IMR-90 (cell line): ENCODE results near the gene SYNE1. TPM values are rescaled to one million over a fixed set of nuclear protein-coding genes. Genes with fewer than 3 reads are reported as not detected.

Experiments used
- ATAC-seq: fragments of 200-7000 bp; cut with Tn5 transposase; 2 replicates; pipeline ENCODE4 v1.9.1; 2020; ENCODE audit warnings: low read depth, mild to moderate bottlenecking, moderate library complexity
- BruUV-seq: library from RNA; stranded (reverse); fragments of 400-500 nt; replicated peaks from 2 replicates; lab custom pipeline; 2021; lab: Mats Ljungman, UMichigan
- CTCF ChIA-PET: fragments of 300-600 bp; formaldehyde crosslinking; extraction: SDS; loops from one replicate; lab custom pipeline; 2021; ENCODE audit warnings: antibody characterized with exemption; lab: Yijun Ruan, JAX
- POLR2A ChIA-PET: fragments of 300-600 bp; sonication (Branson Sonifier 250); formaldehyde crosslinking; loops from one replicate; lab custom pipeline; 2022; ENCODE audit warnings: antibody characterized with exemption; ENCODE audit not compliant: unreplicated experiment; lab: Charles Lee
- DNase-seq: peaks from one replicate; pipeline ENCODE4 v3.0.0; 2013
- H2AFZ ChIP-seq: replicated peaks from 2 replicates; pipeline ENCODE3; 2013; ENCODE audit warnings: low read length, mild to moderate bottlenecking; ENCODE audit not compliant: poor library complexity
- H2AK5ac ChIP-seq: 2 replicates; pipeline ENCODE4 v1.6.1; 2013; ENCODE audit warnings: low read depth, low read length, inconsistent platforms
- H2AK9ac ChIP-seq: replicated peaks from 2 replicates; pipeline ENCODE3; 2013; ENCODE audit warnings: mild to moderate bottlenecking, low read depth, low read length, moderate library complexity; ENCODE audit not compliant: poor library complexity
- H2BK120ac ChIP-seq: 2 replicates; pipeline ENCODE4 v1.6.1; 2013; ENCODE audit warnings: low read depth, low read length, inconsistent platforms
- H2BK15ac ChIP-seq: 3 replicates; pipeline ENCODE4 v1.6.1; 2013; ENCODE audit warnings: low read depth, low read length, inconsistent platforms
- H2BK20ac ChIP-seq: 2 replicates; pipeline ENCODE4 v1.6.1; 2013; ENCODE audit warnings: low read depth, mild to moderate bottlenecking, inconsistent platforms, low read length, moderate library complexity
- H2BK5ac ChIP-seq: 2 replicates; pipeline ENCODE4 v1.6.1; 2013; ENCODE audit warnings: mild to moderate bottlenecking, low read depth, low read length, inconsistent platforms; ENCODE audit not compliant: poor library complexity, severe bottlenecking
- H3K14ac ChIP-seq: replicated peaks from 2 replicates; pipeline ENCODE4 v1.6.1; 2013; ENCODE audit warnings: low read depth, low read length, inconsistent platforms
- H3K18ac ChIP-seq: 2 replicates; pipeline ENCODE4 v1.6.1; 2013; ENCODE audit warnings: low read depth, low read length, control low read depth
- H3K23ac ChIP-seq: 2 replicates; pipeline ENCODE4 v1.6.1; 2013; ENCODE audit warnings: low read depth, low read length, inconsistent platforms
- H3K27ac ChIP-seq: 2 replicates; pipeline ENCODE4 v1.5.1; 2013; ENCODE audit warnings: mild to moderate bottlenecking, control low read depth, low read length; ENCODE audit not compliant: insufficient read depth
- H3K27me3 ChIP-seq: 2 replicates; pipeline ENCODE4 v1.6.1; 2013; ENCODE audit warnings: low read length; ENCODE audit not compliant: control insufficient read depth, insufficient read depth
- H3K36me3 ChIP-seq: 2 replicates; pipeline ENCODE4 v1.6.1; 2013; ENCODE audit warnings: low read length, mixed read lengths; ENCODE audit not compliant: control insufficient read depth, insufficient read depth
- H3K4ac ChIP-seq: 2 replicates; pipeline ENCODE4 v1.6.1; 2013; ENCODE audit warnings: low read depth, low read length, inconsistent platforms
- H3K4me1 ChIP-seq: 2 replicates; pipeline ENCODE4 v1.6.1; 2013; ENCODE audit warnings: low read length, mixed read lengths; ENCODE audit not compliant: control insufficient read depth, insufficient read depth
- H3K4me2 ChIP-seq: 2 replicates; pipeline ENCODE4 v1.6.1; 2013; ENCODE audit warnings: low read depth, mild to moderate bottlenecking, control low read depth, low read length, moderate library complexity
- H3K4me3 ChIP-seq: 2 replicates; pipeline ENCODE4 v1.5.1; 2013; ENCODE audit warnings: low read depth, mild to moderate bottlenecking, control low read depth, low read length, moderate library complexity; ENCODE audit not compliant: insufficient read depth
- H3K56ac ChIP-seq: 2 replicates; pipeline ENCODE4 v1.6.1; 2013; ENCODE audit warnings: low read length, inconsistent platforms; ENCODE audit not compliant: insufficient read depth; ENCODE audit errors: extremely low read depth
- H3K79me1 ChIP-seq, 2 experiments: 2 replicates each; pipeline ENCODE4 v1.6.1; 2013; ENCODE audit warnings: low read length in 2 of 2, inconsistent platforms in 1 of 2, low read depth in 1 of 2
- H3K9ac ChIP-seq: 2 replicates; pipeline ENCODE4 v1.6.1; 2013; ENCODE audit warnings: low read depth, low read length, control low read depth
- H3K9me1 ChIP-seq: 2 replicates; pipeline ENCODE4 v1.6.1; 2013; ENCODE audit warnings: low read length, inconsistent platforms; ENCODE audit not compliant: insufficient read depth
- H3K9me3 ChIP-seq: 2 replicates; pipeline ENCODE4 v1.6.1; 2013; ENCODE audit warnings: low read length; ENCODE audit not compliant: control insufficient read depth, insufficient read depth
- H4K20me1 ChIP-seq: 2 replicates; pipeline ENCODE4 v1.6.1; 2013; ENCODE audit warnings: low read length, inconsistent platforms; ENCODE audit not compliant: insufficient read depth
- H4K5ac ChIP-seq: 2 replicates; pipeline ENCODE4 v1.6.1; 2013; ENCODE audit warnings: mild to moderate bottlenecking, low read depth, low read length, control low read depth
- H4K8ac ChIP-seq, 2 experiments: 2 replicates each; pipeline ENCODE4 v1.6.1; 2013; ENCODE audit warnings: low read depth in 2 of 2, low read length in 2 of 2, control low read depth in 1 of 2, inconsistent platforms in 1 of 2
- H4K91ac ChIP-seq: 2 replicates; pipeline ENCODE4 v1.6.1; 2013; ENCODE audit warnings: low read depth, low read length, inconsistent platforms; ENCODE audit not compliant: insufficient read depth
- BHLHE40 ChIP-seq: fragments of 150-350 bp; IDR thresholded peaks from 2 replicates; pipeline ENCODE4 v1.6.1; 2016; ENCODE audit warnings: mild to moderate bottlenecking, low read depth, low read length
- CEBPB ChIP-seq: IDR thresholded peaks from 2 replicates; pipeline ENCODE4 v1.6.1; 2012; ENCODE audit warnings: low read depth, low read length, improper control_type of control experiment
- CHD1 ChIP-seq: IDR thresholded peaks from 2 replicates; pipeline ENCODE4 v1.6.1; 2012; ENCODE audit warnings: low read depth, low read length, improper control_type of control experiment
- FOS ChIP-seq: fragments of 150-350 bp; IDR thresholded peaks from 2 replicates; pipeline ENCODE4 v1.6.1; 2016; ENCODE audit warnings: low read depth, low read length
- MAFK ChIP-seq: IDR thresholded peaks from 2 replicates; pipeline ENCODE4 v1.6.1; 2012; ENCODE audit warnings: low read depth, low read length, improper control_type of control experiment
- MAZ ChIP-seq: IDR thresholded peaks from 2 replicates; pipeline ENCODE4 v1.6.1; 2012; ENCODE audit warnings: low read depth, mild to moderate bottlenecking, low read length, improper control_type of control experiment, moderate library complexity, borderline replicate concordance
- NFE2L2 ChIP-seq: fragments of 150-350 bp; IDR thresholded peaks from 2 replicates; pipeline ENCODE4 v1.6.1; 2016; ENCODE audit warnings: low read depth, mild to moderate bottlenecking, low read length
- POLR2A ChIP-seq: IDR thresholded peaks from 2 replicates; pipeline ENCODE4 v1.6.1; 2012; ENCODE audit warnings: mild to moderate bottlenecking, low read depth, low read length
- RAD21 ChIP-seq: IDR thresholded peaks from 2 replicates; pipeline ENCODE4 v1.6.1; 2012; ENCODE audit warnings: low read length, improper control_type of control experiment
- RCOR1 ChIP-seq: IDR thresholded peaks from 2 replicates; pipeline ENCODE4 v1.6.1; 2012; ENCODE audit warnings: mild to moderate bottlenecking, low read length, improper control_type of control experiment; ENCODE audit not compliant: insufficient replicate concordance
- RFX5 ChIP-seq: IDR thresholded peaks from 2 replicates; pipeline ENCODE4 v1.8.0; 2012; ENCODE audit warnings: low read depth, mild to moderate bottlenecking, low read length, moderate library complexity
- SMC3 ChIP-seq: fragments of 150-350 bp; IDR thresholded peaks from 2 replicates; pipeline ENCODE4 v1.6.1; 2016; ENCODE audit warnings: low read depth, mild to moderate bottlenecking, antibody characterized with exemption, low read length, moderate library complexity
- WGBS, 2 experiments: methylation state at CpG; one replicate each; pipeline versions ENCODE4 v1.1.5 to v1.1.7; 2013; ENCODE audit warnings: missing lambda C conversion rate in 2 of 2; ENCODE audit not compliant: insufficient read length in 1 of 2; ENCODE audit errors: extremely low coverage in 2 of 2; 5-methylcytosine and 5-hydroxymethylcytosine counted together
- dilution Hi-C: fragments of 300-500 bp; cut with HindIII; formaldehyde crosslinking; loops from one replicate; pipeline ENCODE4 v1.14.3; 2018; ENCODE audit warnings: low sequenced_read_pairs; ENCODE audit not compliant: unreplicated experiment
- in situ Hi-C: fragments of 300-500 bp; cut with MboI; formaldehyde crosslinking; loops from 3 replicates; pipeline ENCODE4 v1.14.3; 2019; ENCODE audit warnings: low sequenced_read_pairs, inconsistent platforms, mixed read lengths
- intact Hi-C: fragments of 100-400 bp; cut with micrococcal nuclease; formaldehyde crosslinking; loops from 2 replicates; pipeline ENCODE4 v1.10.0; 2022
- polyA plus RNA-seq, 3 experiments: library from polyadenylated mRNA; depleted of rRNA; stranded (reverse); fragments of >200 nt; gene quantifications; 2 replicates each; pipeline ENCODE4 v1.2.3, GENCODE V29; 2012; ENCODE audit warnings: low replicate concordance in 1 of 3
- total RNA-seq: library from RNA; depleted of rRNA; stranded (reverse); fragments of >200 nt; gene quantifications from 2 replicates; pipeline ENCODE4 v1.2.3, GENCODE V29; 2012
- TF ChIP-seq, protein P1 (sequence below): conservative IDR thresholded peaks from 2 replicates; pipeline ENCODE4 v1.5.1; 2012; ENCODE audit warnings: mild to moderate bottlenecking, low read depth, low read length, improper control_type of control experiment
- TF ChIP-seq, protein P2 (sequence below): fragments of 150-350 bp; IDR thresholded peaks from 2 replicates; pipeline ENCODE4 v1.6.1; 2016; ENCODE audit warnings: low read depth, mild to moderate bottlenecking, low read length, moderate library complexity, borderline replicate concordance

The SYNE1 gene
- total and polyA plus RNA-seq, 2 of the 4 experiments (the other 2 are of a cell fraction): 34.1 to 159 TPM

DNA sequence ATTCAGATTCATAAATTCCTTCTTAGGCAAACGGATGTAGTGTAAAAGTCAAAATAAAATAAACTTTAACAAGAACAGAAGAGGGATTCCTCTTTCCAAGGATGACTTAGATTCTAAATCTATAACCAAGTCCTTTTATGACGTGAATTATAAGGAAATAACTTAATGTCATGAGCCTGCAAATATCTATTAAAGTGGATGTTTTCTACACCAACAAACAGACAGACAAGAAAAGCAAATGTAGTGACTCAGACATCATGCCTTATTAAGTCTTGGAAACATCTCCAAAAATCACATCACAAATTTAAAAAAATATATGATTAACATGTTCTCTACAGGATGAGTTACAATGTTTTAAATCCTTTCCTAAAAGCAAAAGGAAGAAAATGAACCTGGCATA lies 432.6 kb downstream of the SYNE1 start:
- Histone ChIP-seq H3K9me3 (no peaks in the 10 kb centered on the region), H3K27ac (no peak overlapping the region), H2BK5ac (no peak overlapping the region), H2BK120ac (no peak overlapping the region), H3K4me1 (no peaks in the 10 kb centered on the region), H3K79me1 (peaks cover 0 to 2% of the 10 kb centered on the region in 2 experiments; a peak in 1 of 4 replicates), H3K36me3 (peaks cover 43% of the 10 kb centered on the region), H3K56ac (no peak overlapping the region), H3K23ac (no peak overlapping the region), H4K91ac (no peak overlapping the region), H3K9ac (no peak overlapping the region), H2AK9ac (no peak overlapping the region), H2BK15ac (no peak overlapping the region), H3K9me1 (peaks cover 4% of the 10 kb centered on the region; the same call in 1 of the 2 replicates), H4K20me1 (no peaks in the 10 kb centered on the region), H3K4me2 (no peak overlapping the region), H3K4ac (no peak overlapping the region), H4K5ac (no peak overlapping the region), H2AFZ (no peak overlapping the region), H3K18ac (no peak overlapping the region), H2BK20ac (no peak overlapping the region), H2AK5ac (no peak overlapping the region), H3K14ac (no peak overlapping the region), H3K4me3 (no peak overlapping the region), H3K27me3 (no peaks in the 10 kb centered on the region), H4K8ac (no peak overlapping the region)
- in situ Hi-C loops: no loop called here
- no peak for ATAC-seq
- no peak for DNase-seq
- dilution Hi-C loops: no loop called here
- intact Hi-C loops: loop anchor here (10.0 kb wide), 1 partner anchor 440 kb away; no protein-coding TSS in a partner anchor
- no TSS peak for BruUV-seq
- WGBS, 2 experiments: no CpG with 5 or more reads among the region's 2 CpGs
- POLR2A ChIA-PET: no interaction called here
- no peak for TF ChIP-seq CHD1
- TF ChIP-seq CEBPB: no peak
- TF ChIP-seq SMC3: no peak
- no peak for TF ChIP-seq FOS
- no peak for TF ChIP-seq POLR2A
- TF ChIP-seq, protein P1, sequence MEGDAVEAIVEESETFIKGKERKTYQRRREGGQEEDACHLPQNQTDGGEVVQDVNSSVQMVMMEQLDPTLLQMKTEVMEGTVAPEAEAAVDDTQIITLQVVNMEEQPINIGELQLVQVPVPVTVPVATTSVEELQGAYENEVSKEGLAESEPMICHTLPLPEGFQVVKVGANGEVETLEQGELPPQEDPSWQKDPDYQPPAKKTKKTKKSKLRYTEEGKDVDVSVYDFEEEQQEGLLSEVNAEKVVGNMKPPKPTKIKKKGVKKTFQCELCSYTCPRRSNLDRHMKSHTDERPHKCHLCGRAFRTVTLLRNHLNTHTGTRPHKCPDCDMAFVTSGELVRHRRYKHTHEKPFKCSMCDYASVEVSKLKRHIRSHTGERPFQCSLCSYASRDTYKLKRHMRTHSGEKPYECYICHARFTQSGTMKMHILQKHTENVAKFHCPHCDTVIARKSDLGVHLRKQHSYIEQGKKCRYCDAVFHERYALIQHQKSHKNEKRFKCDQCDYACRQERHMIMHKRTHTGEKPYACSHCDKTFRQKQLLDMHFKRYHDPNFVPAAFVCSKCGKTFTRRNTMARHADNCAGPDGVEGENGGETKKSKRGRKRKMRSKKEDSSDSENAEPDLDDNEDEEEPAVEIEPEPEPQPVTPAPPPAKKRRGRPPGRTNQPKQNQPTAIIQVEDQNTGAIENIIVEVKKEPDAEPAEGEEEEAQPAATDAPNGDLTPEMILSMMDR: no peak
- TF ChIP-seq RAD21: no peak
- TF ChIP-seq MAFK: no peak
- no peak for TF ChIP-seq RCOR1
- TF ChIP-seq, protein P2, sequence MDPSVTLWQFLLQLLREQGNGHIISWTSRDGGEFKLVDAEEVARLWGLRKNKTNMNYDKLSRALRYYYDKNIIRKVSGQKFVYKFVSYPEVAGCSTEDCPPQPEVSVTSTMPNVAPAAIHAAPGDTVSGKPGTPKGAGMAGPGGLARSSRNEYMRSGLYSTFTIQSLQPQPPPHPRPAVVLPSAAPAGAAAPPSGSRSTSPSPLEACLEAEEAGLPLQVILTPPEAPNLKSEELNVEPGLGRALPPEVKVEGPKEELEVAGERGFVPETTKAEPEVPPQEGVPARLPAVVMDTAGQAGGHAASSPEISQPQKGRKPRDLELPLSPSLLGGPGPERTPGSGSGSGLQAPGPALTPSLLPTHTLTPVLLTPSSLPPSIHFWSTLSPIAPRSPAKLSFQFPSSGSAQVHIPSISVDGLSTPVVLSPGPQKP: no peak
- no peak for TF ChIP-seq MAZ
- TF ChIP-seq BHLHE40: no peak
- no peak for TF ChIP-seq RFX5
- no peak for TF ChIP-seq NFE2L2
- CTCF ChIA-PET: interaction anchor here (0.6 kb wide), 2 partner anchors 29 to 519 kb away, joined by 4 to 5 read pairs; no protein-coding TSS in a partner anchor
